Adipocyte (in vitro differentiated cells): ENCODE measurements around the gene TSPEAR.
"Not testable (repeated sequence)": the region's sequence is repeated elsewhere in the genome, so short reads cannot be mapped to it uniquely, and the experiment has no call there.

ENCODE experiments used
- DNase-seq: peaks from one replicate; pipeline ENCODE4 v3.0.0-alpha.2; 2015; ENCODE audit warnings: low read depth
- H3K27me3 ChIP-seq: replicated peaks from 2 replicates; pipeline ENCODE4 v1.7.0; 2013; ENCODE audit warnings: mild to moderate bottlenecking, low read length, moderate library complexity; ENCODE audit not compliant: control insufficient read depth, insufficient read depth
- H3K36me3 ChIP-seq: 2 replicates; pipeline ENCODE4 v1.7.0; 2013; ENCODE audit warnings: low read length, mild to moderate bottlenecking, moderate library complexity; ENCODE audit not compliant: control insufficient read depth, insufficient read depth, severe bottlenecking
- H3K4me1 ChIP-seq: 2 replicates; pipeline ENCODE4 v1.7.0; 2013; ENCODE audit warnings: mild to moderate bottlenecking, low read length, moderate library complexity; ENCODE audit not compliant: control insufficient read depth, insufficient read depth
- H3K4me3 ChIP-seq: 2 replicates; pipeline ENCODE4 v1.7.0; 2013; ENCODE audit warnings: mild to moderate bottlenecking, low read length, moderate library complexity
- H3K9ac ChIP-seq: 2 replicates; pipeline ENCODE4 v1.7.0; 2013; ENCODE audit warnings: mild to moderate bottlenecking, low read length, moderate library complexity
- H3K9me3 ChIP-seq: 2 replicates; pipeline ENCODE4 v1.7.0; 2013; ENCODE audit warnings: mild to moderate bottlenecking, low read length, moderate library complexity; ENCODE audit not compliant: control insufficient read depth

TSPEAR gene

DNA sequence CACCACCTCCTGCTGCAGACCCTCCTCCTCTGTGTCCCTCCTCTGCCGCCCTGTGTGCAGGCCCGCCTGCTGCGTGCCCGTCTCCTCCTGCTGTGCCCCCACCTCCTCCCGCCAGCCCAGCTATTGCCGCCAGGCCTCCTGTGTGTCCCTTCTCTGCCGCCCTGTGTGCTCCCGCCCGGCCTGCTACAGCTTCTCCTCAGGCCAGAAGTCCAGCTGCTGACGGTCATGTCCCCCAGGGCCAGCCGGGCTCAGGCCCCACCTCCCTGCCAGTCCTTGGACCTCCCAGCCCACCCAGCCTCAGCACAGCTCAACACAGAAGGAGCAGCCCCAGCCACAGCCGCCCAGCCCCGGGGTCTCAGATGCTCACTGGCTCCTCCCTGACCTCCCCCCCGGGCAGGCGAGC is 83.5 kb downstream of the TSPEAR start:
- not testable (repeated sequence) for H3K4me3 ChIP-seq, H3K4me1 ChIP-seq, H3K27me3 ChIP-seq, H3K36me3 ChIP-seq, H3K9ac ChIP-seq, DNase-seq
- peaks cover 46% of the 10 kb centered on the region for H3K9me3 ChIP-seq

DNA sequence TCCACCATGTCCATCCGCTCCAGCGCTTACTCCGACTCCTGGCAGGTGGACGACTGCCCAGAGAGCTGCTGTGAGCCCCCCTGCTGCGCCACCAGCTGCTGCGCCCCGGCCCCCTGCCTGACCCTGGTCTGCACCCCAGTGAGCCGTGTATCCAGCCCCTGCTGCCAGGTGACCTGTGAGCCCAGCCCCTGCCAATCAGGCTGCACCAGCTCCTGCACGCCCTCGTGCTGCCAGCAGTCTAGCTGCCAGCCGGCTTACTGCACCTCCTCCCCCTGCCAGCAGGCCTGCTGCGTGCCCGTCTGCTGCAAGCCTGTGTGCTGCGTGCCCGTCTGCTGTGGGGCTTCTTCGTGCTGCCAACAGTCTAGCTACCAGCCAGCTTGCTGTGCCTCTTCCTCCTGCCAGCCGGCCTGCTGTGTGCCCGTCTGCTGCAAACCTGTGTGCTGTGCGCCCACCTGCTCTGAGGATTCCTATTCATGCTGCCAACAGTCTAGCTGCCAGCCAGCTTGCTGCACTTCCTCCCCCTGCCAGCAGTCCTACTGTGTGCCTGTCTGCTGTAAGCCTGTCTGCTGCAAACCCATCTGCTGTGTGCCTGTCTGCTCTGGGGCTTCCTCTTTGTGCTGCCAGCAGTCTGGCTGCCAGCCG is 84.1 kb downstream of the TSPEAR start:
- not testable (repeated sequence) for DNase-seq, H3K4me1 ChIP-seq, H3K36me3 ChIP-seq, H3K4me3 ChIP-seq, H3K9ac ChIP-seq, H3K27me3 ChIP-seq
- peaks cover 46% of the 10 kb centered on the region for H3K9me3 ChIP-seq

DNA sequence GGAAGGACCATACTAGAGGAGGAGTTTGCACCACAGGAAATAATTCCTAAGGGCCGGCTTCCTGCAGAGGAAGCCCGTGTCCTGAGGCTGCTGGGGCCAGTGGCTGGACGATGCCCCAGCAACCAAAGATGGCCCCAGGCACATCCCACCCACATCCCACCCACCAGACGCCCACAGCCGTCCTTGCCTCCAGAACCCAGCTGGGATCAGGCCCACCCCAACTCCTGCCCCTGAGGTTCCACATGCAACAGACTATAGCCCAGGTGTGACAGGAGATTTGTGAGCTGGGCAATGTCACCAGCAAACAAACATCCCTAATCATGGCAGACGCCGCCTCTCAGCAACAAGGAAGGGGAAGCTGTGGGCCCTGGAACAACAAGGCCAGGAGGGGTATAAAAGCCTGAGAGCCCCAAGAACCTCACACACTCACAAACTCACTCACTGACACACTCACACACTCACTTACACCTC is 84.7 kb downstream of the TSPEAR start, which contains the start of gene KRTAP10-9:
TSS of gene KRTAP10-9 (plus strand) at position 421 of the 471 bp plus-strand sequence. CDS start 79 bp downstream, outside the sequence.
- Histone ChIP-seq H3K4me1 (no peaks in the 10 kb centered on the region), H3K27me3 (no peaks in the 10 kb centered on the region), H3K9ac (no peak within 1 kb of the TSS), H3K9me3 (peaks cover 41% of the 10 kb centered on the region), H3K36me3 (no peaks in the 10 kb centered on the region), H3K4me3 (no peak within 1 kb of the TSS)
- DNase-seq: no peak

DNA sequence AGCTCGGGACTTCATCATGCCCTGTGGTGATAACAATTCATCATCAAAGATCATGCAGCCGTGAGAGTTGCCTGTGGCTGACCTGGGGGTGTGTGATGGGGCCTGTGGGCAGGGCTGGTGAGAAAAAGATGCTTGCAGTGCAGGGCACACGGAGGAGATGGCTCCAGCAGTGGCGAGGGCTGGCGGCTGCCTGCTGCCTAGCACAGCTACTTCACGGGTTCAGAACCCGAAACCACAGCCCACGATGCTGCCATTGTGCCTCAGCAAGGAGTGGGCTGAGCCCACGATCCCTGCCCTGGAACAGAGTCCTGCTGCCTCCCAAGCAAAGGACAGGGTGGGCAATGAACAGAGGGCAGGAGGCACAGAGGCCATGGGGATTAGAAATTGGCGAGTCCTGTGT is 85.1 kb downstream of the TSPEAR start:
- Histone ChIP-seq H3K4me1 (no peaks in the 10 kb centered on the region), H3K9ac (no peak overlapping the region), H3K36me3 (no peaks in the 10 kb centered on the region), H3K4me3 (no peak overlapping the region), H3K27me3 (no peaks in the 10 kb centered on the region), H3K9me3 (peaks cover 38% of the 10 kb centered on the region)
- no peak for DNase-seq

DNA sequence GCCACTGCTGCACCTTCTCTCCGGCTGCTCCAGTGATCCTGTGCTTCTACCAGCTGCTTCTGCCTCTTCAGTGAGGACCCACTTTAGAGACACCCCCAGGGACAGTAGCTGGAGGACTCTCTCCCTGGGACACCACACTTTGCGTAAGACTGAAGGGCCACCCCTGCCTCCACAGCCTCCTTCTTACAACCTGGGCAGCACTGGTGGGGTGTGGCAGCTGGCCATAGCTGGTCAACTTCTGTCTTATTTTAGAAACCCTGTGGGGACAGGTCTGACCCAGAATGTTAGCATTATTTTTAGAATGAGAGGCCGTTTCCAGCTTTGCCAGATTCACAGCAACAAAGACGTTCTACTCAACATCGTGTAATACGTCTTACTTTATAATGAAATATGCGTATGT is 85.6 kb downstream of the TSPEAR start:
- Histone ChIP-seq H3K9me3 (peaks cover 34% of the 10 kb centered on the region), H3K27me3 (no peaks in the 10 kb centered on the region), H3K4me1 (no peaks in the 10 kb centered on the region), H3K9ac (no peak overlapping the region), H3K4me3 (no peak overlapping the region), H3K36me3 (no peaks in the 10 kb centered on the region)
- no peak for DNase-seq

DNA sequence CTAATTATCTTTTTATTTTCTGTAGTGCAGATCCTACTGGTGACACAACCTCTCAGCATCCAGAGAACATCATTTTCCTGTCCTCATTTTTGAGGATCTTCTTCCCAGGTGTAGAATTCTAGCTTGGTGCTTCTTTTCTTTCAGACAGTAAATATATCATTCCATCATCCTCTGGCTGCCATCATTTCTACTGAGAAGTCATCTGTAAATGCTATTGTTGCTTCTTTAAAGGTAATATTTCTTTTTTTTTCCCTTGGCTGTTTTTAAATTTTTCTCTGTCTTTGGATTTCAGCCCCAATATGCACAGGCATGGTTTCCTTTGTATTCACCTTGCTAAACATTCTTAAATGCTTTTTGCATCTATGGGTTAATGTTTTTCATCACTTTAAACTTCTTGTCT is 87.8 kb downstream of the TSPEAR start:
- no peak overlapping the region for H3K9ac ChIP-seq
- H3K36me3 ChIP-seq: no peaks in the 10 kb centered on the region
- H3K9me3 ChIP-seq: peaks cover 46% of the 10 kb centered on the region
- no peak overlapping the region for H3K4me3 ChIP-seq
- no peaks in the 10 kb centered on the region for H3K4me1 ChIP-seq
- DNase-seq: no peak
- no peaks in the 10 kb centered on the region for H3K27me3 ChIP-seq

DNA sequence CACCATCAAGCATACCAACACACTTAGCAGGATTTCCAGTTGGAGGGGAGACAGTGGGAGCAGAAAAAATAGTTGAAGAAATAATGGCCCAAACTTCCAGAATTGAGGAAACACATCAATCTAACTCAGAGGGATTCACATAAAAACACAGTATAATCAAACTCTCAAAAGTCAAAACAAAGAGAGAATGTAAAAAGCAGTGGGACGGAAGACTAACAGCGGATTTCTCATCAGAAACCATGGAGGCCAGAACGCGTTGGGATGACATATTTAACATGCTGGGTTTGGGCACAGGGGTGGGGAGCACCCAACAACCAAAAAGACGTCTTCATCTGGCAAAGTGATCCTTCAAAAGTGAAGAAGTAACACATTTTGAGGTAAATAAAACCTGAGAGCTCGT is 91.5 kb downstream of the TSPEAR start:
- Histone ChIP-seq H3K4me3 (no peak overlapping the region), H3K4me1 (no peaks in the 10 kb centered on the region), H3K27me3 (no peaks in the 10 kb centered on the region), H3K9me3 (peaks cover 46% of the 10 kb centered on the region), H3K36me3 (no peaks in the 10 kb centered on the region), H3K9ac (no peak overlapping the region)
- DNase-seq: no peak

DNA sequence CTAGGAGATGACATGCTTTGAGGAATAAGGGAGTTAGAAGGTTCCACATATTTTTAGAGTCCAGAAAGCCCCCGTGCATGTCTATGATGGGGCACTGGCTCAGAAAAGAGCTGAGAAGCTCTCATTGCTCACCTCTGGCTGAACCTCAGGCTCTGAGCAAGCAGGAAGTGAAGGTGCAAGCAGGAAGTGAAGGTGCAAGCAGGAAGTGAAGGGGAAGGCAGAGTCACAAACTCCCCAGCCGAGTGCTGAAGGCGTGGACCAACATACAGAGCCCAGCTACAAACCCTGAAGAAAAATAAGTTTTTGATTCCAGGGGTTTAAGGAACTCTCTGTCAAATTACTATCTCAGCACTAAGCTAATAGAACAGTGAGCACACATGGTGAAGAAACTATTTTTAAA is 92.5 kb downstream of the TSPEAR start:
- H3K27me3 ChIP-seq: no peaks in the 10 kb centered on the region
- H3K4me3 ChIP-seq: no peak overlapping the region
- no peak overlapping the region for H3K9ac ChIP-seq
- DNase-seq: no peak
- peaks cover 36% of the 10 kb centered on the region for H3K9me3 ChIP-seq
- no peaks in the 10 kb centered on the region for H3K4me1 ChIP-seq
- H3K36me3 ChIP-seq: no peaks in the 10 kb centered on the region

DNA sequence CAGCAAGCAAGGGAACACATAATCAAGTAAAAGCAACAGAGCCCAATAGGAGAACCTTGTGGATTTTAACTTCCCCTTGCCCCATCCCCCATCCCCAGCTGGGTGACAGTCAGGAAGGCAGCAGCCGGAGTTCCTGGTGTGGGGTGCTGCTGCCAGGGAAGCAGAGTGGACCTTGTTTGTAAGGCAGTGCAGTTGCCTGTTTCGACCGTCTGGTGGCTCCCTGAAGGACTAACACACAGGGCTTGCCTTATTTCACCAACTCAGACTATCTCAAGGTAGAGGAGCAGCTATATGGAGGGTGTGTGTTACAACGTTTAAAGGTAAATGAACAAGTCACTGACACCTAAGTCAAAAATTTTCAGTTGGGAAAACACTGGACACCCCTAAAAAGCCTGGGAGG is 92.9 kb downstream of the TSPEAR start:
- H3K4me3 ChIP-seq: no peak overlapping the region
- no peaks in the 10 kb centered on the region for H3K27me3 ChIP-seq
- DNase-seq: peak; percentile 21
- H3K4me1 ChIP-seq: no peaks in the 10 kb centered on the region
- peaks cover 32% of the 10 kb centered on the region for H3K9me3 ChIP-seq
- no peaks in the 10 kb centered on the region for H3K36me3 ChIP-seq
- H3K9ac ChIP-seq: no peak overlapping the region

DNA sequence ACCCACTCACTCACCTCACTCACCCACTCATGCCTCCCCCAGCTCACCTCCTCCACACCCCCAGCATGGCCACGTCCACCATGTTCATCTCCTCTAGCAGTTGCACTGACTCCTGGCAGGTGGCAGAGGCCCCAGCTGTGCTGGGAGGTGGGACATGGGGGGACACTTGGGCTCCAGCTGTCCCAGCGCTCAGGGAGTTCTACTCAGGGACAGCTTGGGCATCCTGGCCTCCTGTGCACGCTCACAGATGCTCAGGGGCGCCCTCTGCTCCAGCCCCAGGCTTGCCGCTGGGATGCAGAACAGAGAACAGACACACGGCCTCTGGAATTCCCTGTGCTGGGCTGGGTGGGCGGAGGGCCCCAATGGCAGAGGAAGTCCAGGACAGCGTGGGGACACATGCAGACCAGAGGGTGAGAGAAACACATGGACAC is 94.3 kb downstream of the TSPEAR start:
- Histone ChIP-seq H3K9ac (no peak overlapping the region), H3K27me3 (no peaks in the 10 kb centered on the region), H3K4me3 (no peak overlapping the region), H3K4me1 (no peaks in the 10 kb centered on the region), H3K36me3 (no peaks in the 10 kb centered on the region), H3K9me3 (peaks cover 19% of the 10 kb centered on the region)
- no peak for DNase-seq

DNA sequence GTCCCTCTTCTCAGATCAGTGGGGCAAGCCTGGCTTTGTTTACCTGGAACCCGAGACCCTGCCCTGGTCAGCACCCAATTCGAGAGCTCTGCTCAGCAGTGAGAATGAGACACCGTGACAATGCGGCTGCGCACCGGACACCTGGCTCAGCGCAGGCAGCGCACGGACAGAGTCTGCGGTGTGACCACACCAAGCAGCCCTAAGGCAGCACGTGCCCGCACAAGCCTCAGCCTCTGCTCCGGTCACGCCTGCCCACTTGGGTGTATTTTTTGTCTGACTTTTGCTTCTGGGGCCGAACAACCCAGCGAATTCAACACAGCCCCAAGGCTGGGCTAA is 94.8 kb downstream of the TSPEAR start:
- Histone ChIP-seq H3K36me3 (no peaks in the 10 kb centered on the region), H3K9me3 (peaks cover 24% of the 10 kb centered on the region), H3K27me3 (no peaks in the 10 kb centered on the region), H3K4me1 (no peaks in the 10 kb centered on the region), H3K4me3 (no peak overlapping the region), H3K9ac (no peak overlapping the region)
- DNase-seq: no peak
